Astrocyte (in vitro differentiated cells and primary cell): ENCODE results near the gene FAM83C. TPM values are rescaled to one million over a fixed set of nuclear protein-coding genes. Genes with fewer than 3 reads are reported as not detected.

Source experiments
- DNase-seq: peaks from one replicate; pipeline ENCODE4 v3.0.0-alpha.2; 2010; ENCODE audit warnings: low read depth
- FAIRE-seq: peaks from 2 replicates; lab custom pipeline; 2011; peaks lifted over from hg19 to GRCh38; lab: Jason Lieb, UNC
- H2AFZ ChIP-seq: 2 replicates; pipeline ENCODE4 v1.6.0; 2012; ENCODE audit warnings: low read depth, low read length, inconsistent platforms
- H3K27ac ChIP-seq: 2 replicates; pipeline ENCODE4 v1.5.1; 2011; ENCODE audit warnings: low read depth, low read length, inconsistent platforms
- H3K27me3 ChIP-seq: 2 replicates; pipeline ENCODE4 v1.6.0; 2011; ENCODE audit warnings: low read length, inconsistent platforms; ENCODE audit not compliant: insufficient read depth
- H3K36me3 ChIP-seq: 2 replicates; pipeline ENCODE4 v1.5.1; 2011; ENCODE audit warnings: low read length, inconsistent platforms; ENCODE audit not compliant: insufficient read depth
- H3K4me1 ChIP-seq: 2 replicates; pipeline ENCODE4 v1.5.1; 2011; ENCODE audit warnings: low read length, inconsistent platforms; ENCODE audit not compliant: insufficient read depth
- H3K4me2 ChIP-seq: 2 replicates; pipeline ENCODE4 v1.6.0; 2012; ENCODE audit warnings: low read length, inconsistent platforms
- H3K4me3 ChIP-seq: 2 replicates; pipeline ENCODE4 v1.5.1; 2011; ENCODE audit warnings: low read depth, mild to moderate bottlenecking, low read length, inconsistent platforms; ENCODE audit not compliant: insufficient read depth
- H3K79me2 ChIP-seq: 2 replicates; pipeline ENCODE4 v1.6.0; 2012; ENCODE audit warnings: mild to moderate bottlenecking, low read length, inconsistent platforms; ENCODE audit not compliant: insufficient read depth
- H3K9ac ChIP-seq: 2 replicates; pipeline ENCODE4 v1.6.0; 2012; ENCODE audit warnings: mild to moderate bottlenecking, low read length, inconsistent platforms
- H3K9me3 ChIP-seq: 2 replicates; pipeline ENCODE4 v1.5.1; 2012; ENCODE audit warnings: low read depth, mild to moderate bottlenecking, low read length, inconsistent platforms; ENCODE audit not compliant: insufficient read depth
- H4K20me1 ChIP-seq: 2 replicates; pipeline ENCODE4 v1.6.0; 2012; ENCODE audit warnings: low read length, inconsistent platforms; ENCODE audit not compliant: insufficient read depth
- H3K27ac Mint-ChIP-seq: one replicate; pipeline ENCODE4 v1.8.0; 2021; ENCODE audit warnings: mild to moderate bottlenecking, mixed read lengths; ENCODE audit not compliant: unreplicated experiment
- H3K27me3 Mint-ChIP-seq: one replicate; pipeline ENCODE4 v1.8.0; 2021; ENCODE audit warnings: low read depth, mixed read lengths; ENCODE audit not compliant: unreplicated experiment
- H3K36me3 Mint-ChIP-seq: one replicate; pipeline ENCODE4 v1.8.0; 2021; ENCODE audit warnings: low read depth, mixed read lengths; ENCODE audit not compliant: unreplicated experiment
- H3K4me1 Mint-ChIP-seq: one replicate; pipeline ENCODE4 v1.8.0; 2021; ENCODE audit warnings: low read depth, mixed read lengths; ENCODE audit not compliant: unreplicated experiment
- H3K4me3 Mint-ChIP-seq: one replicate; pipeline ENCODE4 v1.8.0; 2021; ENCODE audit warnings: mild to moderate bottlenecking, moderate library complexity, mixed read lengths; ENCODE audit not compliant: unreplicated experiment
- H3K9me3 Mint-ChIP-seq: one replicate; pipeline ENCODE4 v1.8.0; 2021; ENCODE audit warnings: mild to moderate bottlenecking, mixed read lengths; ENCODE audit not compliant: unreplicated experiment
- CTCF ChIP-seq: IDR thresholded peaks from 2 replicates; pipeline ENCODE4 v1.5.1; 2011; ENCODE audit warnings: low read depth, mild to moderate bottlenecking, inconsistent platforms, low read length, moderate library complexity; ENCODE audit not compliant: insufficient read depth
- EZH2 ChIP-seq: IDR thresholded peaks from 2 replicates; pipeline ENCODE4 v1.6.1; 2012; ENCODE audit warnings: mild to moderate bottlenecking, low read length, inconsistent platforms; ENCODE audit not compliant: insufficient read depth
- total RNA-seq: library from RNA; stranded (reverse); gene quantifications from 2 replicates; pipeline ENCODE4 v1.2.1, GENCODE V29; 2021

FAM83C gene
- total RNA-seq, 1 donor from 2014 or later = not detected

- no peak for DNase-seq
- Histone ChIP-seq H3K9ac (no peak overlapping the region), H3K4me1 (peaks cover 27% of the 10 kb centered on the region), H3K36me3 (no peaks in the 10 kb centered on the region), H3K79me2 (no peaks in the 10 kb centered on the region), H3K4me3 (no peak overlapping the region), H4K20me1 (no peaks in the 10 kb centered on the region), H3K4me2 (no peak overlapping the region), H2AFZ (no peak overlapping the region), H3K9me3 (no peaks in the 10 kb centered on the region), H3K27me3 (no peaks in the 10 kb centered on the region), H3K27ac (no peak overlapping the region)
- H3K4me3 Mint-ChIP-seq = no peak overlapping the region
- peaks cover 19% of the 10 kb centered on the region for H3K4me1 Mint-ChIP-seq
- no peak for FAIRE-seq
- TF ChIP-seq EZH2 = no peak
- no peak for TF ChIP-seq CTCF
- H3K36me3 Mint-ChIP-seq = peaks cover 3% of the 10 kb centered on the region
- no peaks in the 10 kb centered on the region for H3K27me3 Mint-ChIP-seq
- no peaks in the 10 kb centered on the region for H3K9me3 Mint-ChIP-seq
- H3K27ac Mint-ChIP-seq = no peak overlapping the region
These were observed 31.8 kb downstream of the FAM83C start for GRCh38 chr20:35260426-35260825.

- H3K4me1 Mint-ChIP-seq = peaks cover 7% of the 10 kb centered on the region
- H3K9me3 ChIP-seq = no peaks in the 10 kb centered on the region
- peak; percentile 67 for DNase-seq
- H3K27me3 Mint-ChIP-seq = peaks cover 2% of the 10 kb centered on the region
- H4K20me1 ChIP-seq = no peaks in the 10 kb centered on the region
- H3K4me3 Mint-ChIP-seq = no peak overlapping the region
- no peak overlapping the region for H2AFZ ChIP-seq
- no peak for TF ChIP-seq CTCF
- TF ChIP-seq EZH2 = no peak
- no peak for FAIRE-seq
- H3K27me3 ChIP-seq = no peaks in the 10 kb centered on the region
- H3K4me3 ChIP-seq = no peak overlapping the region
- H3K36me3 Mint-ChIP-seq = peaks cover 9% of the 10 kb centered on the region
- H3K9me3 Mint-ChIP-seq = no peaks in the 10 kb centered on the region
- peaks cover 14% of the 10 kb centered on the region for H3K4me1 ChIP-seq
- no peaks in the 10 kb centered on the region for H3K36me3 ChIP-seq
- peak overlapping the region; percentile 11 for H3K4me2 ChIP-seq
- no peak overlapping the region for H3K27ac ChIP-seq
- H3K9ac ChIP-seq = no peak overlapping the region
- no peak overlapping the region for H3K27ac Mint-ChIP-seq
- H3K79me2 ChIP-seq = no peaks in the 10 kb centered on the region
These were observed 34.9 kb downstream of the FAM83C start for GRCh38 chr20:35257175-35257909.

- Histone ChIP-seq H3K4me3 (no peak overlapping the region), H3K36me3 (no peaks in the 10 kb centered on the region), H3K9ac (no peak overlapping the region), H3K9me3 (no peaks in the 10 kb centered on the region), H3K27me3 (no peaks in the 10 kb centered on the region), H3K4me2 (no peak overlapping the region), H3K4me1 (peaks cover 14% of the 10 kb centered on the region), H3K79me2 (no peaks in the 10 kb centered on the region), H2AFZ (no peak overlapping the region), H3K27ac (no peak overlapping the region), H4K20me1 (no peaks in the 10 kb centered on the region)
- Mint-ChIP-seq H3K27ac (no peak overlapping the region), H3K4me3 (no peak overlapping the region), H3K9me3 (no peaks in the 10 kb centered on the region), H3K4me1 (no peaks in the 10 kb centered on the region), H3K27me3 (peaks cover 2% of the 10 kb centered on the region), H3K36me3 (peaks cover 9% of the 10 kb centered on the region)
- no peak for FAIRE-seq
- DNase-seq = no peak
- TF ChIP-seq CTCF (no peak), EZH2 (no peak)
These were observed 37.7 kb downstream of the FAM83C start for GRCh38 chr20:35254448-35254999.
